Embryonic facial prominence (tissue), 1 donor: Measurements from ENCODE around the gene HOXC10.

Source experiments
- DNase-seq: peaks from one replicate; pipeline ENCODE4 v3.0.0-alpha.2; 2016; ENCODE audit errors: extremely low spot score

The HOXC10 gene

DNA sequence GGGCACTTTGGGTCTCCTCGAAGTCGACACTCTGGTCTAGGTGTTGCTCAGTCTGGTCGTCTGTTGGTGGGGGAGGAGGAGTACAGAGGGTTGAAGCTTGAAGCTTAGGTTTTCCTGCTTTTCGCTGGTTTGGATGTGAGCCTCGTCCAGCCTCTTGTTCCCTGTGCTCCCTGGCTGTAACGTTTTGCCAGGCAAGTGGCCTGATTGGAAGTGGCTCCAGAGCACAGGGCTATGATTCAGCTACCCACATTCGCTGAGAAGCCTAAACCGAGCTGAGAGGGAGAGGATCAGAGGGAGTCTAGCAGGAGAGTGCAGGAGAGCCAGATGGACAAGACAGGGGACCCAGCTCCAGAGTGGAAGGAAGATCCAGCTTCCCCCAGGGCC, 6.1 kb downstream of the HOXC10 start:
- DNase-seq: no peak

DNA sequence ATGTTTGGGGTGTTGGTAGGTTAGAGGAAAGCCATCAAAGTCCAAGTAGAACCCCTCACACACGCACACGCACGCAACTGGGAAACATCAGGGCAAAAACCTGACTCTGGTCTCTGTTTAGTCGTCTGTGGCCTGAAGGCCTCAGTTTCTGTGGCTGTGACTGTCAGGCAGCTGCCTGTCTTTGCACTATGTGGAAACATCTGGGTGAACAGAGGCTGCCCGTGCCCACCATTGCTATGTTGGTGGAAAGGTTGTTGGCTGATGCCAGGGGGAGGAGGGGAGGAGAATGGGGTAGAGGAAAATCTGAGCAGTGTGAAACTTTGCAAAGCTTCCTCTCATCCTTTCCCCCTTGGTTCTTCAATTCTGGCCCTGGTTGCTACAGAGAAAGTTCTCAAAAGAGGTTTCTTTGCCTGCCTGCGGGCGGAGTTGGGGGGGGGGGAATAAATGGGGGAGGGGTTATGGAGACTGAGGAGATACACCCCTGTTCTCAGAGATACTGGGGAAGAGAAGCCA, 7.5 kb downstream of the HOXC10 start:
- DNase-seq: no peak

- DNase-seq: no peak
These were observed 8.4 kb downstream of the HOXC10 start for GRCh38 chr12:53993162-53994008.

- no peak for DNase-seq
These were observed 9.0 kb downstream of the HOXC10 start for GRCh38 chr12:53994009-53994263.

DNA sequence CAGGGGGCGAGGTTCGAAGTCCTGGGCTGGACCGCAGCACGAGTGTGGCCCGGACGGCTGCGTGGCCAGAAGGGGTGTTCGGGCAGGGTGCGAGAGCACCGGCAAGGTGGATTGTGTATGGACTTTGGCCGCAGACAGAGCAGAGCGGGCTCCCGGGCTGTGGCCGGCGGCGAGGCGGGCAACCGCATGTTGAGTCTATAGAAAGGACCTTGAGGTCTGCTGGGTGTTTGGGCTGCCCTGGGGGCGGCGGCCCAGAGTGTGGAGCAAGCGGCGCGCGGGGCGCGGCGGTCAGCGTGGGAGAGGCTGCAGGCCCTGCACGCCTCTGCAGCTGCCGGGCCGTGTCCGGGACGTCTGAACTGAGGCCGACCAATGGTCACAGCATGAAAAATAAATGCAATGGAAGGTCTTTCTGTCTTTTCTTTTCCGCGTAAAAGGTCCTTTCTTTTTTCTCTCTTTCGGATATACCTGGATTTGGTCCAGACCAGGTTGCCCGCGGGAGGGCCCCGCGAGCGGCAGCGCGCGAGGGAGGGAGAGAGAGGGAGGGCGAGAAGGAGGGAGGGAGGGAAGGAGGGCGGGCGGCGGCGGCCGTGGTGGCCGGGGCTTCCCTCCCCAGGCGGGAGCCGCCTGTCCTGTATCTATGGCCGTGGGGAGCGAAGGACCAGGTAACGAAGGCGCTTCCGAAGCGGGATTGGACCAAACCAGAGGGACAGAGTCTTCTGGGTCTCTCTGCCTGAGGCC, 9.5 kb downstream of the HOXC10 start:
- no peak for DNase-seq

DNA sequence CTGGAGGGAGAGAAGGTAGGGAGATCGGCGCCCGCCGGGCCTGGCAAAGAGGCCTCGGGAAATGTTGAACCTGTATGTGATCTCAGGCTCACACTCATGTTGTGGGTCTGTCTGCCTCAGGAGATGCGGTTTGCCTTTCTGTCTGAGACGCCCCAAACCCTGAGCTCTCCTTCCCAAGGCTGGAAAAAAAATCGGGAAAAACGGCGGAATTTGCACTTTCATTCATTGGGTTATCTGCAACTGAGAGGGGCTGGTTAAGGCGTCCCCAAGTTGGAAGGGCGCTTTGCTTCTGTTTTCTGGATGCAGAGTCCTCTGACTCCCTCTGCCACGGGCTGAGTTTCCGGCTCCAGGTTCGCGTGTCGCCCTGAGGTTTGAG, 10.0 kb downstream of the HOXC10 start:
- DNase-seq: no peak

DNA sequence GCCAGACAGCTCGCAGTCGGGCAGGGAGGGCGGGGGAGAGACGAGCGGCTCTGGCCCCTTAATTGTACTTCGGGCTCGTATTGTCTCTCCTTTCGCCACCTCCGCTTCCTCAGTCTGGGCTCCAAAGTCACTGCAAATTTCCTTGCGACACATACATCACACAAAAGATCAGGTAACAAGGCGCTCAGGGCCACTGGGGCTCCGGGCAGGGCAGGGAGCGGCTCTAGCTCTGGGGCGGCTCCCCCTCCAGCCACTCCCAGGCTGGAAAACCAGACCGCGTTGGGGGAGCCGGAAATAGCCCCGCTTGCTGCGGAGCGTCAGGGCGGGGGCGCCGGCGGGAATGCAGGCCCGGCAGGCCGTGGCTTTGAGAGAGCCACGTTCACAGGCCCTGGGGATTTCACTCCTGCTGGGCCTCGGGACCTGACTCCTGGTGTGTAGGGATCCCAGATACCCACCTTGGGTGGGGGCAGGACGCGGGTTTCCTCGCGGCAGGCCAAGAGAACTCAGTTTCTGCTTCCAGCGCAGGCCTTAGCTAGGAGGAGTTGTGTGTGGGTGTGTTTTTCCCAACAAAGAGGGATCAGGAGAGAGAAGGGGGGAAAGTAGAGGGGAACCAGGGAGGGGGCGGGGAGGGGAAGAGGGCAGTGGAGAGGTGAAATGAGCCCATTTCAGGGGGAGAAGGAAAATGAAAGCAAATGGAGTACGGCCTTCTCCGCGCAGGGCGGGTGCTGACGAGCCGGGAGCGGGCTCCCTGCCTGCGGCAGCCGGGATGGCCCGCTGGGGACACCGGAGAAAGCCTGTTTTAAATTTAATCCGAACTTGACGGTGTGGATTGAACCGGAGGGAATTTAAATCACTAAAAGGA, 10.7 kb downstream of the HOXC10 start:
- no peak for DNase-seq

- DNase-seq: no peak
These were observed 11.6 kb downstream of the HOXC10 start for GRCh38 chr12:53996240-53997203.

- DNase-seq: no peak
These were observed 12.5 kb downstream of the HOXC10 start for GRCh38 chr12:53997204-53998109.

DNA sequence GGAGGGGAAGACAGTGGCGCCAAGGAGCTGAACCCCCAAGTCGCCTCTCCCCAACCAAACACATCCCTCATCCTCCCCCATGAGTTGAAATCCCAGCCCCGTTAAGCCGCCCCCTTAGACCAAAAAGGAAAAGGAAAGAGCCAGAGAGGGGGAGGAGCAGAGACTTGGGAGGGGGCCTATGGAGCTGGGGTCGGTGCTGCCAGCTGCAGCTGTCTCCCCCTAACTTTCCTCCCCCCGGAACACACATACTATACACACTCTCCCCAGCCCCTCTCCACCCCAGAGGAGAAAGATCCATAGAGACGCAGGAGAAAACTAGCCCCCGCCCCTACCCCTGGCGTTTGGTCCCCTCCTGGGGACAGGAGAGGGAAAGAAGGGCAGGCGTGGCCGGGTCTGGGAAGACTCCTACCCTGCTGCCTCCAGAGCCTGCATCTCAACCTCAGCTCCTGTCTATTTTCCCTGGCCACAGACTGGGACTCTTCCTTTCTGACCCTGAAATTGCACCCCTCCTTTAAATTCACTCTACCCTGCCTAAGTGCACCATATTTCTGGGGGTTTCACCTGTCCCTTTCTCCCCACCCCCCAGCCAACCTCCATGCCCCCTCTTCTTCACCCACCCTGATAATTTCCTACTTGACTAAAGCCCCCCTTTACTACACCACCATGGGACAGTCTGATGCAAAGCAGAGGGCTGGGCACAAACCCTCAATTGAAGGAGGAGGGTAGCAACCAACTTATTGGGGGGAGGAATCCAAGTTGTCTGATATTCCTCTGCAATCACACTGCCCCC, 13.4 kb downstream of the HOXC10 start:
- no peak for DNase-seq

DNA sequence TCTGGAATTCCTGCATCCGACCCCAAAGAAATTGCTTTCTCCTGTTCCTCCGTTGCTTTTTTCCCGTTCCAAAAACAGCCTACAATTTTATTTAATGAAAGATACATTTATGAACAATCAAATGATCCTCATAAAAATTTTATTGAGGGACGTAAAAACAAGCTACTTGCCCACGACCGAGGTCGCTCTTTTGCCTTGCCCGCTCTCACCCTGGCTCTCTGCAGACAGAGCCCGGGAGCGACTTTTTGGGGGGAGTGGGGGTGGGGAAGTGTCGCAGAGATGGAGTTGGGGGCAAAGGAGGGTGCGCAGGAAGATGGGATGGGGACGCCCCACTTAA, 13.9 kb downstream of the HOXC10 start:
- DNase-seq: no peak

GRCh38 chr12:53999559-54000115, 14.7 kb downstream of the HOXC10 start:
- no peak for DNase-seq

DNA sequence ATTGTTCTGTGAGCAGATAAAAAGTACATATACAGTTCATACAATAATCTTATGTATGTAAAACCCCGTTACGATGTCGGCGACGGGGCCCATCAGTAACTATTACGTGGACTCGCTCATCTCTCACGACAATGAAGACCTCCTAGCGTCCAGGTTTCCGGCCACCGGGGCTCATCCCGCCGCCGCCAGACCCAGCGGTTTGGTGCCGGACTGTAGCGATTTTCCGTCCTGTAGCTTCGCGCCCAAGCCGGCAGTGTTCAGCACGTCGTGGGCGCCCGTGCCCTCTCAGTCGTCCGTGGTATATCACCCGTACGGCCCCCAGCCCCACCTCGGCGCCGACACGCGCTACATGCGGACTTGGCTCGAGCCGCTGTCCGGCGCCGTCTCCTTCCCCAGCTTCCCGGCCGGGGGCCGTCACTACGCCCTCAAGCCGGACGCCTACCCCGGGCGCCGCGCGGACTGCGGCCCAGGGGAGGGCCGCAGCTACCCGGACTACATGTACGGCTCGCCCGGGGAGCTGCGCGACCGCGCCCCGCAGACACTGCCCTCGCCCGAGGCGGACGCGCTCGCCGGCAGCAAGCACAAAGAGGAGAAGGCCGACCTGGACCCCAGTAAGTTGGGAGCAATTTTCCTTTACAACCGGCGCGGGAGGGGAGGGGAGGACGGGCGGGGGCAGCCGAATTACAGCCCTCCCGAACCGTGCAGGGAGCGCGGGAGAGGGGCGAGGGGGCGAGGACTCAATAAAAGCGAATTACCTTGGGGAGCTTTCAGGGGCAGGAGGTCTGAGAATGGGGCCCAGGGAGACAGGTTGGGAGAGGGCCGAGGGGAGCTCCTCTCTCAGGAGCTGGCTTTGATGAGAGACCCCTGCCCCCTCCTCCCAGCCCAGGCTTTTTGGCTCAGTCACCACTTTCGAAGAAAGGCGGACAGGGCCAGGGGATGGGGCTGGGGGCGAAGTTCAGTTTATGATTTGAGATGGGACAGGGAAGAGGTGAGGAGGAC, 15.5 kb downstream of the HOXC10 start, which contains the start of gene HOXC9:
Gene HOXC9, plus strand, starts transcription at position 46 of the 999 bp plus-strand sequence. Its CDS starts 28 bp downstream, at position 74.
- no peak for DNase-seq

DNA sequence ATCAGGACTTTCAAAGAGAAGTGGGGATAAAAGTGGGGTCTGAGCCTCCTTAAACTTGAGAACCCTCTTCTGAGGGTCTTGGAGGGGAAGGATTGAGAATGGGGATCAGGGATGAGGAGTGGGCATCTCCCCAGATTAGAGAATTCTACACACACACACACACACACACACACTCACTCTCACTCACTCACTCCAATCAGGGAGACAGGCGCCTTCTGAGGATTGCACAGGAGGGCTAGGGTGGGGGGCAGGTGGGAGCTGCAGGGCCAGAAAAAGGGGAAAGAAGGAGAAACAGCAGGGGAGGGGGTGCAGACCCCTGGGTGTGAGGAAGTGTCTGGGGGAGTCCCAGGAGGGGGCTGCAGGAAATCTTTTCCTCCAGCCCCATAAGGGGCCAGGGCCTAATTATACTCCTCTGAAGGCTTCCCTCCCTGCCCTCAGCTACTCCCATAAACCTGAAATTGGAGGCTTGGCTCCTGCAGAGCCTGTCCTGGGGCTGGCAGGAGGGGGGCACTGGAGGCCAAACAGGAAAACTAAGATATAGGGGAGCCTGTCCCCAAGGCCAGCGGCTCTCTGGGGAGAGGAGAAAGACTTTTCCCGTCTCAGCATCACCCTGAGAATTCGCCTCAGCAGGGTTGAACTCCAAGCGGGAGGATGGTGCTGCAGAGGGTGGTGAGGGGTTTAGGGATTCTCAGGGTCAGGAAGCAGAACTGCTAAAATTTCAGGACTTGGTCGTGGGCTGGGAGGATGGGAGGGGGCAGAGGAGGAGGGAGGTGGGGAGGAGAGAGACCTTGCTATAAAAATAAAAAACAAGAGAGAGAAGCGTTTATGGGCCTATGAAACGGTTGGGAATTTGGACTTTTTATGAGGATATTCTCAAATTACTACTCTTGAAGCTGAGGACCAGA, 16.6 kb downstream of the HOXC10 start:
- DNase-seq: no peak

DNA sequence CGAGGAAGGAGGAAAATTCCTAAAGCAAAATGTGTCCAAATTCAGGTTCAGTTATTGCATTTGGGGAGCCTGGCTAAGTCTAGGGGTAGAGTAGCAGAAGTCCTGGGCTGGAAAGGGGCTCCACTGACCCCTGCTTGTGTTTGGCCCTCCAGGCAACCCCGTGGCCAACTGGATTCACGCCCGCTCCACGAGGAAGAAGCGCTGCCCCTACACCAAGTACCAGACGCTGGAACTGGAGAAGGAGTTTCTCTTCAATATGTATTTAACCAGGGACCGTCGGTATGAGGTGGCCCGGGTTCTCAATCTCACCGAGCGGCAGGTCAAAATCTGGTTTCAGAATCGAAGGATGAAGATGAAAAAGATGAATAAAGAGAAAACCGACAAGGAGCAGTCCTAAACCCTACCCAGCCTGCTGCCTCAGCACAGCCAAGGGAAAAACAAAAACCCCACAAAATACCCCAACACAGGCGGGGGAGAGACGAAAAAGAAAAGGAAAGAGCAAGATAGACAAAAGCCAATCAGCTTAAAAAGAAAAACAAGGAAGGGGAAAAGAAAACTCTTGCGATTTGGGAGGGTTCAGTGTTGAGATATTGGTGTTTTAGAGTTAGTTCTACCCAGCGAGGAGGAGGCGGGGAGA, 17.4 kb downstream of the HOXC10 start:
- no peak for DNase-seq

DNA sequence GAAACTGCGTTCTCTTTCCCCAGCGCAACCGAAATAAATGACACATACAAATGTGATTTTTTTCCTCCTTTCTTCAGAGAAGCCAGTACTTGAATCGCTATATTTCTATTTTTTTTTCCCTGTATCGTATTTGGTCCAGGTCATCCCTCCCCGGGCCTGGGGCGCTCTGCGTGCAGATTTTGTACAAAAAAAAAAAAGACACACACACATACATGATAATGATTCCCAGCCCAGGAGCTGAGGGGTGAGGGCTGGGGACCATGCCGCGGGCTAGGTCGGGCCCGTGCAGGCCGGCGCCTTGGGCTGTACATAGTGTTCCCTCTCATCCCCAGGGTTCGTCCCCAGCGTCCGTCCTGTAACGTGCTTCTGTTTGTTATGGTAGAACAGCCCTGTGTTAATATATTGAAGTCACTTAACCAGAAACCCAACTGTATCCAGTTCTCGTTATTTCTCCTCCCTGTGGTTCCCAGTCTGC, 18.0 kb downstream of the HOXC10 start:
- DNase-seq: no peak
